Heart right ventricle (tissue), 16 donors: ENCODE measurements around the gene AZU1. TPM values are rescaled to one million over a fixed set of nuclear protein-coding genes. Genes with fewer than 3 reads are reported as not detected.
"Not testable (repeated sequence)": the region's sequence is repeated elsewhere in the genome, so short reads cannot be mapped to it uniquely, and the experiment has no call there.

ENCODE experiments used
- ATAC-seq, 8 donors: fragments of 200-7000 bp; cut with Tn5 transposase; one replicate each; pipeline ENCODE4 v1.9.1; 2020; ENCODE audit warnings: mild to moderate bottlenecking in 8 of 8, moderate library complexity in 8 of 8, moderate number of reproducible peaks in 1 of 8
- DNase-seq, 2 donors: peaks; one replicate each; pipeline ENCODE4 v3.0.0-alpha.2; 2020
- H3K27ac ChIP-seq, 10 donors: fragments of 200-600 bp; sonication (generic) in 2 of 10; one replicate each; pipeline versions ENCODE4 v1.5.0 to v1.8.0; 2020 to 2022; ENCODE audit warnings: mild to moderate bottlenecking in 3 of 10
- H3K27me3 ChIP-seq, 7 donors: fragments of 200-600 bp; one replicate each; pipeline ENCODE4 v1.8.0; 2021 to 2022; ENCODE audit warnings: mild to moderate bottlenecking in 2 of 7
- H3K36me3 ChIP-seq, 9 donors: fragments of 200-600 bp; sonication (generic) in 1 of 9; one replicate each; pipeline versions ENCODE4 v1.5.0 to v1.8.0; 2020 to 2022; ENCODE audit warnings: mild to moderate bottlenecking in 2 of 9
- H3K4me1 ChIP-seq, 9 donors: fragments of 200-600 bp; sonication (generic) in 1 of 9; one replicate each; pipeline versions ENCODE4 v1.5.0 to v1.8.0; 2020 to 2022; ENCODE audit warnings: mild to moderate bottlenecking in 4 of 9
- H3K4me3 ChIP-seq, 10 donors: fragments of 200-600 bp; sonication (generic) in 2 of 10; one replicate each; pipeline versions ENCODE4 v1.5.0 to v1.8.0; 2020 to 2022; ENCODE audit warnings: mild to moderate bottlenecking in 7 of 10, moderate library complexity in 2 of 10
- H3K9me3 ChIP-seq, 11 donors: fragments of 200-600 bp in 10 of 11; sonication (generic) in 2 of 11; one replicate each; pipeline versions ENCODE4 v1.5.0 to v1.8.0; 2013 to 2022; ENCODE audit warnings: mild to moderate bottlenecking in 2 of 11, control low read depth in 1 of 11, moderate library complexity in 1 of 11
- WGBS, 2 donors: extraction: QIAGEN DNeasy Blood & Tissue Kit; methylation state at CpG; one replicate each; pipeline ENCODE4 v1.1.7; 2013; ENCODE audit warnings: inconsistent platforms in 1 of 2; 5-methylcytosine and 5-hydroxymethylcytosine counted together
- intact Hi-C, 10 donors: fragments of 100-400 bp; cut with DNase I; formaldehyde crosslinking; loops; one replicate each; pipeline versions ENCODE4 v1.11.1 to v1.14.2; 2022
- polyA plus RNA-seq, 2 donors: library from polyadenylated mRNA; stranded (reverse); fragments of 200-250 nt; gene quantifications; one replicate each; pipeline ENCODE4 v1.2.3, GENCODE V29; 2013
- total RNA-seq, 10 donors: library from RNA; stranded (reverse); fragmentation: NEBNext Ultra II Directional in 3 of 10; extraction: Animal tissue kit (Norgen Biotek cat#: 25700) in 3 of 10; gene quantifications; one replicate each; pipeline versions ENCODE4 v1.2.1 to v1.2.4, GENCODE V29; 2021 to 2023
- TF ChIP-seq, protein P1 (sequence below), 9 donors: fragments of 200-600 bp; sonication (generic) in 2 of 9; IDR thresholded peaks; one replicate each; pipeline versions ENCODE4 v1.5.0 to v1.8.0; 2021 to 2022; ENCODE audit warnings: antibody characterized with exemption in 9 of 9, mild to moderate bottlenecking in 5 of 9, moderate library complexity in 1 of 9
- donor health status: Arrhythmogenic right ventricular cardiomyopathy.
- donor health status: ischemic (EF 13 %, LVEDD 7.1; RV severe dilation, severe dysfunction).
- donor health status: healthy with polysubstance abuse.
- donor health status: DM: no; HTN: yes; CAD: no.
- donor health status: DM: no; HTN: no; CAD: no.
- donor health status: ischemic (EF 25% LVEDD 6.9; RV normal size, moderate dysfunction).
- donor health status: ischemic (EF 25% LVEDD 5.7; RV mildly dilated, moderate dysfunction).
- donor health status: healthy.
- donor health status: DM: yes; HTN: yes; CAD: no.
- donor health status: Ischemic cardiomyopathy.
- donor health status: ischemic (EF 35%, LVEDD 5.7; RV mildly dilated, moderate dysfunction).
- donor health status: nonischemic (EF 11% LVEDD 7.7; RV severe dilation, severe dysfunction).
- donor health status: DM: yes; HTN: yes; CAD: no.
- donor health status: PGD.
- donor health status: ischemic (EF 29% LVEDD 5.4; RV normal size, mild dysfunction).
- donor health status: nonischemic (EF 23%, LVEDD 6.1; RV moderate dilation, normal function).

The AZU1 gene
- total and polyA plus RNA-seq, 12 donors = 0.06 to 1.7 TPM; not detected in 10

DNA sequence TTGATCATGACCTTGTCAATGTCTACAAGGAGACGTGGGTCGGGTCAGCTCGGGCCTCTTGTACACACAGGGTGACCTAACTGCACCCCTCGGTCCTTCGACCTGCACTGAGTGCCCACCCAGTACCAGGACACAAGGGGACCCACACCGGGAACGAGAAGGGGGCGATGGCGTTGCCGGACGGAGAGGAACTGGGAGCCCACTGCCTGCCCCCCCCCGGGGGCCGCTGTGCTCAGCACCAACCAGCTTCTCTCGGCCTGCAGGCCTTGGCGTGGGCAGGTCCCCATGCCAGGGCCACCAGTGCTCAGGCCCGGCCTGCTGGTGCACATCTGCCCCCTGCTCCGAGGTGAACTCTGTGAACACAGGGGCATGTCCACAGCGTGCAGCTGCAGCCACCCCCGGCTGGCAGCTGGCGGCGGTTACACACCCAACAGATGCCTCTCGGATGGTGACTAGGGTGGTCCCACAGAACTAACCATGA lies 46.0 kb downstream of the AZU1 start:
- intact Hi-C loops = loop anchor here in 1 of 10 donors (5.0 kb wide), 1 partner anchor 34 kb away; no protein-coding TSS in a partner anchor
- Histone ChIP-seq H3K27me3 (no peaks in the 10 kb centered on the region), H3K36me3 (peaks cover 0 to 74% (median 20%) of the 10 kb centered on the region in 9 donors), H3K4me3 (no peak overlapping the region), H3K4me1 (peaks cover 0 to 29% (median 3%) of the 10 kb centered on the region in 9 donors), H3K27ac (no peak overlapping the region), H3K9me3 (no peaks in the 10 kb centered on the region)
- ATAC-seq (no peak), DNase-seq (no peak)
- TF ChIP-seq, protein P1, sequence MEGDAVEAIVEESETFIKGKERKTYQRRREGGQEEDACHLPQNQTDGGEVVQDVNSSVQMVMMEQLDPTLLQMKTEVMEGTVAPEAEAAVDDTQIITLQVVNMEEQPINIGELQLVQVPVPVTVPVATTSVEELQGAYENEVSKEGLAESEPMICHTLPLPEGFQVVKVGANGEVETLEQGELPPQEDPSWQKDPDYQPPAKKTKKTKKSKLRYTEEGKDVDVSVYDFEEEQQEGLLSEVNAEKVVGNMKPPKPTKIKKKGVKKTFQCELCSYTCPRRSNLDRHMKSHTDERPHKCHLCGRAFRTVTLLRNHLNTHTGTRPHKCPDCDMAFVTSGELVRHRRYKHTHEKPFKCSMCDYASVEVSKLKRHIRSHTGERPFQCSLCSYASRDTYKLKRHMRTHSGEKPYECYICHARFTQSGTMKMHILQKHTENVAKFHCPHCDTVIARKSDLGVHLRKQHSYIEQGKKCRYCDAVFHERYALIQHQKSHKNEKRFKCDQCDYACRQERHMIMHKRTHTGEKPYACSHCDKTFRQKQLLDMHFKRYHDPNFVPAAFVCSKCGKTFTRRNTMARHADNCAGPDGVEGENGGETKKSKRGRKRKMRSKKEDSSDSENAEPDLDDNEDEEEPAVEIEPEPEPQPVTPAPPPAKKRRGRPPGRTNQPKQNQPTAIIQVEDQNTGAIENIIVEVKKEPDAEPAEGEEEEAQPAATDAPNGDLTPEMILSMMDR (IDR thresholded peaks at IDR 0.05) = no peak
- WGBS, 2 donors = 94% methylated on average over 22 of the region's 22 CpGs

DNA sequence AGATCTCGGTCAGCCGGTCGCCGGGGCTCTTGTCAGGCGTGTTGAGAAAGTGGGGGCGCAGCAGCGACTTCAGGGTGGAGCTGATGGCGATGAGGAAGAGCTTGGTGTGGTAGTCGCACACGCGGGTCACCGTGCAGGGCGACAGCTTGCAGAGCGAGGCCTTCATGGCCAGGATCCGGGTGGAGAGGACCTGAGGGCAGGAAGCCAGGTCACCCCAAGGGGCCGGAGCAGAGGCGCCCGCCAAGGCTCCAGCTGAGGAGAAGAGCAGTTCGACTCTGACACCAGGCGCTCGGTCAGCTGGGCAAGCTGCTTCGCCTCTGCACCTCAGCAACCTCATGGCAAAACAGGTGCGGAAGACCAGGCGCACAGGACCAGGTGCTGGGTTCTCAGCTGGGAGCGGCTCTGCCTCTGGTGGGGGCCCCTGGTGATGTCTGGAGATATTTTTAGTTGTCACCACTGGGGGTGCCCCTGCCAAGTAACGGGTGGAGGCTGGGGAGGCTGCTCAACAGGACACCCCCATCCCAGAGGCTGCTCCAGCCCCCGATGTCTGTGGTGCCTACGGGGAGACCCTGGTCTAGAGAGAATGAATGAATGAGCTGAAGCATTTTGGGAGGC lies 47.7 kb downstream of the AZU1 start:
- no peak overlapping the region for H3K27ac ChIP-seq
- WGBS, 2 donors = 93 to 95% methylated on average over 28 of the region's 28 CpGs
- ATAC-seq (no peak), DNase-seq (no peak)
- intact Hi-C loops = no loop called here
- no peaks in the 10 kb centered on the region for H3K27me3 ChIP-seq
- peaks cover 0 to 15% (median 0%) of the 10 kb centered on the region in 9 donors for H3K4me1 ChIP-seq
- H3K4me3 ChIP-seq = no peak overlapping the region
- TF ChIP-seq, protein P1 (IDR thresholded peaks at IDR 0.05) = no peak
- H3K9me3 ChIP-seq = no peaks in the 10 kb centered on the region
- H3K36me3 ChIP-seq = peaks cover 0 to 64% (median 20%) of the 10 kb centered on the region in 9 donors

DNA sequence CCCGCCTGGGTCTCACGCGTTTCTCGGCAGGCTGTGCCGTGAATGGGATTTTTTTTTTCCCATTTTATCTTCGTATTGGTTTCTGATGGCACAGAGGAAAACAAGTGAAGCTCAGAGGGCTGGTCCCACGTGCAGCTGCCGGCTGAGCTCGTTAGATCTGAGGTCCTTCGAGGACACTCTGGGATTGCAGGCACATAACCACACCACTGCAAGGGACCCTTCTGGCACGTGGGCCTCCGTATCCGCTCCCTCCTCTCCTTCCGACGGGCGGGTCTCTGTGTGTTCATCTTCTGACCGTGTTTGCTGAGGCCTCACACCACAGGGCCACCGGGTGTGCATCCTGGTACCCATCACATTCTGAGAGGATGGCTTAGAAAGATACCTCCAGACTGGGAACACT lies 48.5 kb downstream of the AZU1 start:
- 77 to 82% methylated on average over 18 of the region's 18 CpGs for WGBS, 2 donors
- intact Hi-C loops = no loop called here

DNA sequence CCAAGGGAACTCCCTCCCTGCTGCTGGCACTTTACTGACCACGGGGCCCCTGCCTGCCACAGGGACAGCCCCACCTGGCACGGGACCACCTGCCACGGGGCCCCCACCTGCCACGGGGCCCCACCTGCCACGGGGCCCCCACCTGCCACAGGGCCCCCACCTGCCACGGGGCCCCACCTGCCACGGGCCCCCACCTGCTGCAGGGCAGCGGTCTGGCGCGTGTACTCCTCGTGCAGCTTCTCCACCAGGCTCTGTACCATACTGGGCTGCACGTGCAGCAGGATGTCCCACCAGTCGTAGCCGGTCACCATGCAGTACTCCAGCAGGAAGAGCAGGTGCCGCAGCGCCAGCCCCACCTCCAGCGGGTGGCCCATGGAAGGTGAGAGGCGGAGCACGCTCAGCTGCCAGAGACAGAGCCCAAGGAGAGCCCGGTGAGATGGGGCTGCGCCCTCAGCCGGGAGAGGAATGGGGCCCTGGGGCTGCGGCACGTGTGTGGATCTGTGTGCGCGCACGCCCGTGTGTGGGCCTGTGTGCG lies 49.2 kb downstream of the AZU1 start:
- ATAC-seq (no peak), DNase-seq (no peak)
- TF ChIP-seq, protein P1 (IDR thresholded peaks at IDR 0.05) = no peak
- Histone ChIP-seq H3K4me1 (peaks cover 0 to 9% (median 0%) of the 10 kb centered on the region in 9 donors), H3K27me3 (no peaks in the 10 kb centered on the region), H3K9me3 (no peaks in the 10 kb centered on the region), H3K36me3 (peaks cover 0 to 69% (median 25%) of the 10 kb centered on the region in 9 donors), H3K4me3 (no peak overlapping the region), H3K27ac (no peak overlapping the region)
- WGBS, 2 donors = 90 to 96% methylated on average over 28 to 29 of the region's 29 CpGs
- intact Hi-C loops = no loop called here

More for the DNA sequence above, 48.5 kb downstream of the AZU1 start:
- H3K36me3 ChIP-seq = peaks cover 0 to 66% (median 20%) of the 10 kb centered on the region in 9 donors
- TF ChIP-seq, protein P1 (IDR thresholded peaks at IDR 0.05) = no peak
- DNase-seq (no peak), ATAC-seq (no peak)
- H3K4me3 ChIP-seq = no peak overlapping the region
- peaks cover 0 to 13% (median 0%) of the 10 kb centered on the region in 9 donors for H3K4me1 ChIP-seq
- H3K9me3 ChIP-seq = no peaks in the 10 kb centered on the region
- no peaks in the 10 kb centered on the region for H3K27me3 ChIP-seq
- no peak overlapping the region for H3K27ac ChIP-seq

DNA sequence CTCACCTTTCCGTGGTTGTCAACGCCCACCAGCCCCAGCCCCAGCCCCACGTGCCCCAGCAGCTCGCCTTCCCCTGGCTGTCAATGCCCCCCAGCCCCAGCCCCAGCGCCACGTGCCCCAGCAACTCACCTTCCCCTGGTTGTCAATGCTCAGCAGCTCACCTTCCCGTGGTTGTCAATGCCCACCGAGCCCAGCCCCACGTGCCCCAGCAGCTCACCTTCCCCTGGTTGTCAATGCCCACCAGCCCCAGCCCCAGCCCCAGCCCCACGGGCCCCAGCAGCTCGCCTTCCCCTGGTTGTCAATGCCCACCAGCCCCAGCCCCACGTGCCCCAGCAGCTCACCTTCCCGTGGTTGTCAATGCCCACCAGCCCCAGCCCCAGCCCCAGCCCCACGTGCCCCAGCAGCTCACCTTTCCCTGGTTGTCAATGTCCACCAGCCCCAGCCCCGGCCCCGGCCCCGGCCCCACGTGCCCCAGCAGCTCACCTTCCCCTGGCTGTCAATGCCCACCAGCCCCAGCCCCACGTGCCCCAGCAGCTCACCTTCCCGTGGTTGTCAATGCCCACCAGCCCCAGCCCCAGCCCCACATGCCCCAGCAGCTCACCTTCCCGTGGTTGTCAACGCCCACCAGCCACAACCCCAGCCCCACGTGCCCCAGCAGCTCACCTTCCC lies 50.5 kb downstream of the AZU1 start:
- intact Hi-C loops, H3K9me3 ChIP-seq: not testable (repeated sequence)

DNA sequence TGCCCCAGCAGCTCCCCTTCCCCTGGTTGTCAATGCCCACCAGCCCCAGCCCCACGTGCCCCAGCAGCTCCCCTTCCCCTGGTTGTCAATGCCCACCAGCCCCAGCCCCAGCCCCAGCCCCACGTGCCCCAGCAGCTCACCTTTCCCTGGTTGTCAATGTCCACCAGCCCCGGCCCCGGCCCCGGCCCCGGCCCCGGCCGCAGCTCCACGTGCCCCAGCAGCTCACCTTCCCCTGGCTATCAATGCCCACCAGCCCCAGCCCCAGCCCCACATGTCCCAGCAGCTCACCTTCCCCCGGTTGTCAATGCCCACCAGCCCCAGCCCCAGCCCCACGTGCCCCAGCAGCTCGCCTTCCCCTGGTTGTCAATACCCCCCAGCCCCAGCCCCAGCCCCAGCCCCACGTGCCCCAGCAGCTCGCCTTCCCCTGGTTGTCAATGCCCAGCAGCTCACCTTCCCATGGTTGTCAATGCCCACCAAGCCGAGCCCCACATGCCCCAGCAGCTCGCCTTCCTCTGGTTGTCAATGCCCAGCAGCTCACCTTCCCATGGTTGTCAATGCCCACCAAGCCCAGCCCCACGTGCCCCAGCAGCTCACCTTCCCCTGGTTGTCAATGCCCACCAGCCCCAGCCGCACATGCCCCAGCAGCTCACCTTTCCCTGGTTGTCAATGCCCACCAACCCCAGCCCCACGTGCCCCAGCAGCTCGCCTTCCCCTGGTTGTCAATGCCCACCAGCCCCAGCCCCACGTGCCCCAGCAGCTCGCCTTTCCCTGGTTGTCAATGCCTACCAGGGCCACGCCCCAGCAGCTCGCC lies 51.3 kb downstream of the AZU1 start:
- WGBS, 2 donors = 90% methylated on average over 23 to 24 of the region's 24 CpGs
- H3K36me3 ChIP-seq = peaks cover 0 to 74% (median 26%) of the 10 kb centered on the region in 9 donors
- intact Hi-C loops = not testable (repeated sequence)

More for the DNA sequence above, 50.5 kb downstream of the AZU1 start:
- not testable (repeated sequence) for ATAC-seq, DNase-seq, H3K27ac ChIP-seq, H3K4me1 ChIP-seq, H3K27me3 ChIP-seq, H3K4me3 ChIP-seq
- 91 to 94% methylated on average over 17 to 23 of the region's 23 CpGs for WGBS, 2 donors
- peaks cover 0 to 76% (median 26%) of the 10 kb centered on the region in 9 donors for H3K36me3 ChIP-seq

More for the DNA sequence above, 51.3 kb downstream of the AZU1 start:
- not testable (repeated sequence) for H3K9me3 ChIP-seq, ATAC-seq, H3K27ac ChIP-seq, H3K4me1 ChIP-seq, H3K4me3 ChIP-seq, H3K27me3 ChIP-seq, DNase-seq
